A673 (cell line): Measurements from ENCODE around the gene XPO5.

ENCODE experiments used
- EZH2 ChIP-seq: fragments of 200-600 bp; sonication (generic); IDR thresholded peaks from 2 replicates; pipeline ENCODE4 v1.6.1; 2017; ENCODE audit warnings: borderline replicate concordance, low read depth, mild to moderate bottlenecking, mixed read lengths, antibody characterized with exemption, low read length; ENCODE audit not compliant: poor library complexity, severe bottlenecking
- TF ChIP-seq, protein P1 (sequence below): fragments of 300-800, 200-600 bp; sonication (generic); conservative IDR thresholded peaks from 2 replicates; pipeline ENCODE4 v1.5.1; 2017; ENCODE audit warnings: low read depth, mild to moderate bottlenecking, antibody characterized with exemption, low read length, moderate library complexity, mixed read lengths

DNA sequence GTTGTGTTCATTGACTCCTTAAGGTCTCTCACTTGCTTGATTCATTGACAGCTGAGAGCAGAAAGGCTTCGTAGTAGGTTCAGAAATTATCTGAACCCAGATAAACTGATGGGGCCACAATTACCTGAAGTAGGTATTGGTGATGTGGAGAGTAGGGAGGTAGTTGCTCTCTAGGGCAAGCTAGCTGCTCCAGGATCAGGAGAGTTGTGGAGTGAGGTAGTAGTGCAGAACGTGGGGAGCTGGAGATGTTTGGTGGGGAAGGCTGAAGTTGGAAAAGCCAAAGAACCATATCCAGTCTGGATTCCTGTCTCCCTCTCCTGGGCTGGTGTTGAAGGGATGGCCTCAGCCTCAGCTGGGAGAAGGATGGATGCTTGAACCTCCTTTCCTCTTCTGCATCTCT is 82.6 kb downstream of the XPO5 start:
- TF ChIP-seq, protein P1, sequence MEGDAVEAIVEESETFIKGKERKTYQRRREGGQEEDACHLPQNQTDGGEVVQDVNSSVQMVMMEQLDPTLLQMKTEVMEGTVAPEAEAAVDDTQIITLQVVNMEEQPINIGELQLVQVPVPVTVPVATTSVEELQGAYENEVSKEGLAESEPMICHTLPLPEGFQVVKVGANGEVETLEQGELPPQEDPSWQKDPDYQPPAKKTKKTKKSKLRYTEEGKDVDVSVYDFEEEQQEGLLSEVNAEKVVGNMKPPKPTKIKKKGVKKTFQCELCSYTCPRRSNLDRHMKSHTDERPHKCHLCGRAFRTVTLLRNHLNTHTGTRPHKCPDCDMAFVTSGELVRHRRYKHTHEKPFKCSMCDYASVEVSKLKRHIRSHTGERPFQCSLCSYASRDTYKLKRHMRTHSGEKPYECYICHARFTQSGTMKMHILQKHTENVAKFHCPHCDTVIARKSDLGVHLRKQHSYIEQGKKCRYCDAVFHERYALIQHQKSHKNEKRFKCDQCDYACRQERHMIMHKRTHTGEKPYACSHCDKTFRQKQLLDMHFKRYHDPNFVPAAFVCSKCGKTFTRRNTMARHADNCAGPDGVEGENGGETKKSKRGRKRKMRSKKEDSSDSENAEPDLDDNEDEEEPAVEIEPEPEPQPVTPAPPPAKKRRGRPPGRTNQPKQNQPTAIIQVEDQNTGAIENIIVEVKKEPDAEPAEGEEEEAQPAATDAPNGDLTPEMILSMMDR = no peak
- no peak for TF ChIP-seq EZH2
